ENCODE measurements around the gene SLC44A4.

GRCh38 chr6:31826793-31827285 lies 52.0 kb downstream of the SLC44A4 start:
- TF ChIP-seq CTBP1 (IDR thresholded peaks at IDR 0.05; ENCODE audit: borderline replicate concordance): no peak
- no peak for TF ChIP-seq SUZ12 (IDR thresholded peaks at IDR 0.05)
- no peak for TF ChIP-seq FOXA1 (IDR thresholded peaks at IDR 0.05)
- no peak for TF ChIP-seq BHLHE40 (IDR thresholded peaks at IDR 0.05; ENCODE audit: borderline replicate concordance)
- no peak for TF ChIP-seq SP1 (IDR thresholded peaks at IDR 0.05)
- no peak for TF ChIP-seq FOXM1 (IDR thresholded peaks at IDR 0.05; ENCODE audit: borderline replicate concordance)
- TF ChIP-seq PKNOX1 (IDR thresholded peaks at IDR 0.05): no peak
- no peak for TF ChIP-seq TARDBP (IDR thresholded peaks at IDR 0.05)

All from HEK293T (cell line).